GM12878 (cell line): ENCODE measurements around the gene RAB2B. TPM values are rescaled to one million over a fixed set of nuclear protein-coding genes. Genes with fewer than 3 reads are reported as not detected.

Source experiments
- CBFB ChIP-seq: IDR thresholded peaks from 2 replicates; pipeline ENCODE4 v1.6.1; 2016; ENCODE audit warnings: antibody characterized with exemption, low read depth
- EP300 ChIP-seq, 2 experiments: fragments of 150-350 bp in 1 of 2; IDR thresholded peaks; 2 replicates each; pipeline ENCODE4 v1.6.1; 2011 to 2012; ENCODE audit warnings: low read depth in 2 of 2, low read length in 2 of 2, borderline replicate concordance in 1 of 2, improper control_type of control experiment in 1 of 2, inconsistent platforms in 1 of 2; ENCODE audit not compliant: control insufficient read depth in 1 of 2
- HCFC1 ChIP-seq: fragments of 150-350 bp; IDR thresholded peaks from 2 replicates; pipeline ENCODE4 v1.6.1; 2014; ENCODE audit warnings: low read length
- HDGF ChIP-seq: fragments of 450-650 bp; IDR thresholded peaks from 2 replicates; pipeline ENCODE4 v1.6.1; 2016; ENCODE audit warnings: antibody characterized with exemption
- KDM1A ChIP-seq: fragments of 200-600 bp; sonication (generic); IDR thresholded peaks from 2 replicates; pipeline ENCODE4 v1.6.1; 2016; ENCODE audit warnings: borderline replicate concordance
- NFYB ChIP-seq: IDR thresholded peaks from 2 replicates; pipeline ENCODE4 v1.6.1; 2011; ENCODE audit warnings: low read depth, mild to moderate bottlenecking, low read length, improper control_type of control experiment, moderate library complexity; ENCODE audit not compliant: insufficient read depth
- NR2C1 ChIP-seq: fragments of 450-650 bp; IDR thresholded peaks from 2 replicates; pipeline ENCODE4 v1.6.1; 2017; ENCODE audit warnings: antibody characterized with exemption, mild to moderate bottlenecking, moderate library complexity
- RB1 ChIP-seq: fragments of 450-650 bp; formaldehyde crosslinking; IDR thresholded peaks from 2 replicates; pipeline ENCODE4 v1.6.1; 2017; ENCODE audit warnings: mild to moderate bottlenecking, borderline replicate concordance
- SMAD5 ChIP-seq: IDR thresholded peaks from 2 replicates; pipeline ENCODE4 v1.6.1; 2016; ENCODE audit warnings: antibody characterized with exemption, low read depth
- TBL1XR1 ChIP-seq: IDR thresholded peaks from 2 replicates; pipeline ENCODE4 v1.6.1; 2012; ENCODE audit warnings: low read depth, low read length, improper control_type of control experiment
- polyA plus RNA-seq, 11 experiments: library from polyadenylated mRNA; depleted of rRNA in 4 of 11; unstranded in 6 of 11; stranded (reverse) in 5 of 11; fragments of >200 nt; fragmentation: Nextera tagmentation in 4 of 11; fragmentation: Illumina TruSeq in 1 of 11; extraction: Ambion mirVana in 4 of 11; extraction: Trizol in 1 of 11; gene quantifications; 1 replicate in 1 of 11; 2 replicates in 10 of 11; pipeline versions ENCODE4 v1.2.1 to v1.2.3, GENCODE V29; 2011 to 2016; ENCODE audit warnings: inconsistent platforms in 2 of 11, missing spikeins in 2 of 11, low read depth in 1 of 11
- total RNA-seq, 4 experiments: library from RNA; depleted of rRNA in 3 of 4; stranded (reverse); fragments of >200 nt in 3 of 4; fragmentation: Illumina TruSeq in 1 of 4; extraction: Trizol in 1 of 4; gene quantifications; 2 replicates each; pipeline versions ENCODE4 v1.2.1 to v1.2.3, GENCODE V29; 2013 to 2021
- TF ChIP-seq, protein P1 (sequence below): IDR thresholded peaks from 2 replicates; pipeline ENCODE4 v1.6.1; 2011; ENCODE audit warnings: borderline replicate concordance, low read depth, mild to moderate bottlenecking, moderate library complexity, low read length; ENCODE audit not compliant: insufficient read depth, poor library complexity, severe bottlenecking
- TF ChIP-seq, protein P2 (sequence below): fragments of 450-650 bp; IDR thresholded peaks from 2 replicates; pipeline ENCODE4 v1.6.1; 2017; ENCODE audit warnings: mild to moderate bottlenecking
- TF ChIP-seq, protein P3 (sequence below): IDR thresholded peaks from 2 replicates; pipeline ENCODE4 v1.6.1; 2012; ENCODE audit warnings: low read depth, low read length, improper control_type of control experiment
- TF ChIP-seq, protein P4 (sequence below): fragments of 450-650 bp; IDR thresholded peaks from 2 replicates; pipeline ENCODE4 v1.6.1; 2017; ENCODE audit warnings: borderline replicate concordance
- TF ChIP-seq, protein P5 (sequence below): IDR thresholded peaks from 2 replicates; pipeline ENCODE4 v1.6.1; 2011; ENCODE audit warnings: borderline replicate concordance, low read depth, mild to moderate bottlenecking, moderate library complexity, mixed read lengths, low read length; ENCODE audit not compliant: insufficient read depth; ENCODE audit errors: extremely low read length
- TF ChIP-seq, protein P6 (sequence below): fragments of 450-650 bp; IDR thresholded peaks from 2 replicates; pipeline ENCODE4 v1.6.1; 2016; ENCODE audit warnings: mild to moderate bottlenecking
- TF ChIP-seq, protein P7 (sequence below): fragments of 450-650 bp; IDR thresholded peaks from 2 replicates; pipeline ENCODE4 v1.6.1; 2018; ENCODE audit warnings: borderline replicate concordance, mild to moderate bottlenecking; ENCODE audit not compliant: partially characterized antibody

The RAB2B gene
- total and polyA plus RNA-seq, 10 of the 15 experiments (the other 5 are each of a cell fraction or from before 2014, with no cell fraction given), result 5.6 to 45.1 (median 12.5) TPM

DNA sequence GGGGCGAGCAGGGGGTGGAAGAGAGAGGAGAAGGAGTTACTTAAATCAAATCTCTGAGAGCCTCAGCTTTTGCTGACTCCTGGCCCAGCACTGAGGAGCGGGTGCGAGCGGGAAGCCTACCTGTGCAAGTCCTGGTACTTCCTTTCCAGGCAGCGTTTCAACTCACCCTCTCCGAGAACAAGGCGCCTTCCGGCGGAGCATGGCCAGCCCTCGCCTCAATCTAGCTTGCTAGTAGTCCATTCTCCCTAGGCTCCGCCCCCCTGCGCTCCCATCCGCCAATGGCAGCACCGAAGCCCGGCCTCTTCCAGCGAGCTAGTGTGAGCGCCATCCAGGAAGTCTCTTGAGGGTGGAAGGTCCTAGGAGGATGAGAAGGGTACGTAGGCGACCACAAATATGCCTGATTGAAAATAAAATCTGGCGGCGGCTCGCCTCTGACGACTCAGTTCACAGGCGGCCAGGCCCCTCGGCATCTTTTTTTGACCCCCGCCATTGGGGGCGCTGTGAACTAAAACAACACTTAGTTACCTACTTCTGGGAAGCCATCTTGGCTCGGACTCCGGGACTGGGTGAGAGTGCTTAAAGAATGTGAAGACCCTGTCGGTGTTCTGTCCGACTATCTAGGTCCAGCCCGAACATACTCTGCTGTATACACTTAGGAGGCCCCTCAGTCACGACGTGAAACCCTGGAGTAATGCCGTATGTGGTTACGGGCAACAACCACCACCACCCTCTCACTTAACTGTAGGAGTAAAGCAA, 20.7 kb downstream of the RAB2B start, which contains the start of gene CHD8 (continued):
- TF ChIP-seq, protein P1, sequence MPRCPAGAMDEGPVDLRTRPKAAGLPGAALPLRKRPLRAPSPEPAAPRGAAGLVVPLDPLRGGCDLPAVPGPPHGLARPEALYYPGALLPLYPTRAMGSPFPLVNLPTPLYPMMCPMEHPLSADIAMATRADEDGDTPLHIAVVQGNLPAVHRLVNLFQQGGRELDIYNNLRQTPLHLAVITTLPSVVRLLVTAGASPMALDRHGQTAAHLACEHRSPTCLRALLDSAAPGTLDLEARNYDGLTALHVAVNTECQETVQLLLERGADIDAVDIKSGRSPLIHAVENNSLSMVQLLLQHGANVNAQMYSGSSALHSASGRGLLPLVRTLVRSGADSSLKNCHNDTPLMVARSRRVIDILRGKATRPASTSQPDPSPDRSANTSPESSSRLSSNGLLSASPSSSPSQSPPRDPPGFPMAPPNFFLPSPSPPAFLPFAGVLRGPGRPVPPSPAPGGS, result no peak
- TF ChIP-seq HDGF (peak; percentile 90), HCFC1 (peak; percentile 72), NR2C1 (peak; percentile 40), TBL1XR1 (peak; percentile 76), SMAD5 (peak; percentile 86), NFYB (peak; percentile 85), KDM1A (no peak), CBFB (peak; percentile 76; the same call in 1 of the 2 replicates), EP300 (IDR thresholded peaks at IDR 0.05; ENCODE audit: borderline replicate concordance in 1 of 2, control insufficient read depth in 1 of 2, low read depth in 2 of 2, low read length in 2 of 2) (0 out of 4 replicates have a peak, but pooled peaks of 1 of the 2 experiments have one; percentile 8), RB1 (peak; percentile 30; the same call in 1 of the 2 replicates)
- TF ChIP-seq, protein P2, sequence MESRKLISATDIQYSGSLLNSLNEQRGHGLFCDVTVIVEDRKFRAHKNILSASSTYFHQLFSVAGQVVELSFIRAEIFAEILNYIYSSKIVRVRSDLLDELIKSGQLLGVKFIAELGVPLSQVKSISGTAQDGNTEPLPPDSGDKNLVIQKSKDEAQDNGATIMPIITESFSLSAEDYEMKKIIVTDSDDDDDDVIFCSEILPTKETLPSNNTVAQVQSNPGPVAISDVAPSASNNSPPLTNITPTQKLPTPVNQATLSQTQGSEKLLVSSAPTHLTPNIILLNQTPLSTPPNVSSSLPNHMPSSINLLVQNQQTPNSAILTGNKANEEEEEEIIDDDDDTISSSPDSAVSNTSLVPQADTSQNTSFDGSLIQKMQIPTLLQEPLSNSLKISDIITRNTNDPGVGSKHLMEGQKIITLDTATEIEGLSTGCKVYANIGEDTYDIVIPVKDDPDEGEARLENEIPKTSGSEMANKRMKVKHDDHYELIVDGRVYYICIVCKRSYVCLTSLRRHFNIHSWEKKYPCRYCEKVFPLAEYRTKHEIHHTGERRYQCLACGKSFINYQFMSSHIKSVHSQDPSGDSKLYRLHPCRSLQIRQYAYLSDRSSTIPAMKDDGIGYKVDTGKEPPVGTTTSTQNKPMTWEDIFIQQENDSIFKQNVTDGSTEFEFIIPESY, result no peak
- TF ChIP-seq, protein P3, sequence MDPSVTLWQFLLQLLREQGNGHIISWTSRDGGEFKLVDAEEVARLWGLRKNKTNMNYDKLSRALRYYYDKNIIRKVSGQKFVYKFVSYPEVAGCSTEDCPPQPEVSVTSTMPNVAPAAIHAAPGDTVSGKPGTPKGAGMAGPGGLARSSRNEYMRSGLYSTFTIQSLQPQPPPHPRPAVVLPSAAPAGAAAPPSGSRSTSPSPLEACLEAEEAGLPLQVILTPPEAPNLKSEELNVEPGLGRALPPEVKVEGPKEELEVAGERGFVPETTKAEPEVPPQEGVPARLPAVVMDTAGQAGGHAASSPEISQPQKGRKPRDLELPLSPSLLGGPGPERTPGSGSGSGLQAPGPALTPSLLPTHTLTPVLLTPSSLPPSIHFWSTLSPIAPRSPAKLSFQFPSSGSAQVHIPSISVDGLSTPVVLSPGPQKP, result peak; percentile 82; the same call in 1 of the 2 replicates
- TF ChIP-seq, protein P4, sequence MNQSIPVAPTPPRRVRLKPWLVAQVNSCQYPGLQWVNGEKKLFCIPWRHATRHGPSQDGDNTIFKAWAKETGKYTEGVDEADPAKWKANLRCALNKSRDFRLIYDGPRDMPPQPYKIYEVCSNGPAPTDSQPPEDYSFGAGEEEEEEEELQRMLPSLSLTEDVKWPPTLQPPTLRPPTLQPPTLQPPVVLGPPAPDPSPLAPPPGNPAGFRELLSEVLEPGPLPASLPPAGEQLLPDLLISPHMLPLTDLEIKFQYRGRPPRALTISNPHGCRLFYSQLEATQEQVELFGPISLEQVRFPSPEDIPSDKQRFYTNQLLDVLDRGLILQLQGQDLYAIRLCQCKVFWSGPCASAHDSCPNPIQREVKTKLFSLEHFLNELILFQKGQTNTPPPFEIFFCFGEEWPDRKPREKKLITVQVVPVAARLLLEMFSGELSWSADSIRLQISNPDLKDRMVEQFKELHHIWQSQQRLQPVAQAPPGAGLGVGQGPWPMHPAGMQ, result peak; percentile 89
- TF ChIP-seq, protein P5, sequence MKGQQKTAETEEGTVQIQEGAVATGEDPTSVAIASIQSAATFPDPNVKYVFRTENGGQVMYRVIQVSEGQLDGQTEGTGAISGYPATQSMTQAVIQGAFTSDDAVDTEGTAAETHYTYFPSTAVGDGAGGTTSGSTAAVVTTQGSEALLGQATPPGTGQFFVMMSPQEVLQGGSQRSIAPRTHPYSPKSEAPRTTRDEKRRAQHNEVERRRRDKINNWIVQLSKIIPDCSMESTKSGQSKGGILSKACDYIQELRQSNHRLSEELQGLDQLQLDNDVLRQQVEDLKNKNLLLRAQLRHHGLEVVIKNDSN, result no peak
- TF ChIP-seq, protein P6, sequence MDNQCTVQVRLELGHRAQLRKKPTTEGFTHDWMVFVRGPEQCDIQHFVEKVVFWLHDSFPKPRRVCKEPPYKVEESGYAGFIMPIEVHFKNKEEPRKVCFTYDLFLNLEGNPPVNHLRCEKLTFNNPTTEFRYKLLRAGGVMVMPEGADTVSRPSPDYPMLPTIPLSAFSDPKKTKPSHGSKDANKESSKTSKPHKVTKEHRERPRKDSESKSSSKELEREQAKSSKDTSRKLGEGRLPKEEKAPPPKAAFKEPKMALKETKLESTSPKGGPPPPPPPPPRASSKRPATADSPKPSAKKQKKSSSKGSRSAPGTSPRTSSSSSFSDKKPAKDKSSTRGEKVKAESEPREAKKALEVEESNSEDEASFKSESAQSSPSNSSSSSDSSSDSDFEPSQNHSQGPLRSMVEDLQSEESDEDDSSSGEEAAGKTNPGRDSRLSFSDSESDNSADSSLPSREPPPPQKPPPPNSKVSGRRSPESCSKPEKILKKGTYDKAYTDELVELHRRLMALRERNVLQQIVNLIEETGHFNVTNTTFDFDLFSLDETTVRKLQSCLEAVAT, result no peak
- TF ChIP-seq, protein P7, sequence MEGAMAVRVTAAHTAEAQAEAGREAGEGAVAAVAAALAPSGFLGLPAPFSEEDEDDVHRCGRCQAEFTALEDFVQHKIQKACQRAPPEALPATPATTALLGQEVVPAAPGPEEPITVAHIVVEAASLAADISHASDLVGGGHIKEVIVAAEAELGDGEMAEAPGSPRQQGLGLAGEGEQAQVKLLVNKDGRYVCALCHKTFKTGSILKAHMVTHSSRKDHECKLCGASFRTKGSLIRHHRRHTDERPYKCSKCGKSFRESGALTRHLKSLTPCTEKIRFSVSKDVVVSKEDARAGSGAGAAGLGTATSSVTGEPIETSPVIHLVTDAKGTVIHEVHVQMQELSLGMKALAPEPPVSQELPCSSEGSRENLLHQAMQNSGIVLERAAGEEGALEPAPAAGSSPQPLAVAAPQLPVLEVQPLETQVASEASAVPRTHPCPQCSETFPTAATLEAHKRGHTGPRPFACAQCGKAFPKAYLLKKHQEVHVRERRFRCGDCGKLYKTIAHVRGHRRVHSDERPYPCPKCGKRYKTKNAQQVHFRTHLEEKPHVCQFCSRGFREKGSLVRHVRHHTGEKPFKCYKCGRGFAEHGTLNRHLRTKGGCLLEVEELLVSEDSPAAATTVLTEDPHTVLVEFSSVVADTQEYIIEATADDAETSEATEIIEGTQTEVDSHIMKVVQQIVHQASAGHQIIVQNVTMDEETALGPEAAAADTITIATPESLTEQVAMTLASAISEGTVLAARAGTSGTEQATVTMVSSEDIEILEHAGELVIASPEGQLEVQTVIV, result peak; percentile 73
